GM23338 (cell line): Measurements from ENCODE around the gene APBA2. TPM values are rescaled to one million over a fixed set of nuclear protein-coding genes. Genes with fewer than 3 reads are reported as not detected.

ENCODE experiments used
- ATAC-seq: fragments of 200-7000 bp; cut with Tn5 transposase; 3 replicates; pipeline ENCODE4 v1.9.1; 2020
- DNase-seq: peaks from one replicate; pipeline ENCODE4 v3.0.0-alpha.2; 2015; ENCODE audit warnings: low spot score
- H2AFZ ChIP-seq: fragments of 200-600 bp; sonication (generic); 2 replicates; pipeline ENCODE4 v1.8.0; 2016; ENCODE audit warnings: antibody characterized with exemption, mild to moderate bottlenecking, moderate library complexity
- H3F3A ChIP-seq: fragments of 200-600 bp; sonication (generic); replicated peaks from 2 replicates; pipeline ENCODE4 v1.8.0; 2017; ENCODE audit warnings: antibody characterized with exemption, mixed run types, low read depth
- H3K27ac ChIP-seq: fragments of 200-600 bp; sonication (generic); 2 replicates; pipeline ENCODE4 v1.6.1; 2016; ENCODE audit warnings: low read depth
- H3K27me3 ChIP-seq: fragments of 200-600 bp; sonication (generic); 2 replicates; pipeline ENCODE4 v1.8.0; 2016; ENCODE audit warnings: mild to moderate bottlenecking, mixed run types, moderate library complexity; ENCODE audit not compliant: insufficient read depth
- H3K36me3 ChIP-seq: fragments of 200-600 bp; sonication (generic); 2 replicates; pipeline ENCODE4 v1.8.0; 2016; ENCODE audit warnings: mild to moderate bottlenecking; ENCODE audit not compliant: insufficient read depth
- H3K4me1 ChIP-seq: fragments of 200-600 bp; sonication (generic); 2 replicates; pipeline ENCODE4 v1.8.0; 2016; ENCODE audit warnings: mild to moderate bottlenecking, moderate library complexity; ENCODE audit not compliant: insufficient read depth
- H3K4me2 ChIP-seq: fragments of 200-600 bp; sonication (generic); 2 replicates; pipeline ENCODE4 v1.7.1; 2017; ENCODE audit warnings: mixed run types
- H3K4me3 ChIP-seq: fragments of 200-600 bp; sonication (generic); 2 replicates; pipeline ENCODE4 v1.6.1; 2016; ENCODE audit warnings: mixed run types
- H3K79me2 ChIP-seq: fragments of 200-600 bp; sonication (generic); replicated peaks from 2 replicates; pipeline ENCODE4 v1.8.0; 2017; ENCODE audit warnings: mild to moderate bottlenecking; ENCODE audit not compliant: insufficient read depth
- H3K9me2 ChIP-seq: fragments of 200-600 bp; sonication (generic); 2 replicates; pipeline ENCODE4 v1.8.0; 2017; ENCODE audit not compliant: insufficient read depth
- H4K20me1 ChIP-seq: fragments of 200-600 bp; sonication (generic); replicated peaks from 2 replicates; pipeline ENCODE4 v1.8.0; 2017; ENCODE audit warnings: mild to moderate bottlenecking; ENCODE audit not compliant: insufficient read depth
- H3K27ac Mint-ChIP-seq: 2 replicates; pipeline ENCODE4 v1.8.0; 2020; ENCODE audit warnings: inconsistent platforms, mild to moderate bottlenecking, moderate library complexity, mixed read lengths
- H3K27me3 Mint-ChIP-seq: 3 replicates; pipeline ENCODE4 v1.8.0; 2022; ENCODE audit warnings: low read depth, mild to moderate bottlenecking, moderate library complexity, mixed read lengths, inconsistent platforms; ENCODE audit not compliant: insufficient read depth, poor library complexity
- H3K36me3 Mint-ChIP-seq: 3 replicates; pipeline ENCODE4 v1.8.0; 2021; ENCODE audit warnings: low read depth, mild to moderate bottlenecking, inconsistent platforms, moderate library complexity, mixed read lengths
- H3K4me1 Mint-ChIP-seq: 3 replicates; pipeline ENCODE4 v1.8.0; 2020; ENCODE audit warnings: mild to moderate bottlenecking, inconsistent platforms, mixed read lengths
- H3K4me3 Mint-ChIP-seq: 3 replicates; pipeline ENCODE4 v1.8.0; 2021; ENCODE audit warnings: moderate library complexity, mild to moderate bottlenecking, inconsistent platforms, mixed read lengths
- H3K9me3 Mint-ChIP-seq: 3 replicates; pipeline ENCODE4 v1.8.0; 2020; ENCODE audit warnings: moderate library complexity, mild to moderate bottlenecking, inconsistent platforms, mixed read lengths
- CREB1 ChIP-seq: fragments of 250-450 bp; sonication (Bioruptor Pico); IDR thresholded peaks from 2 replicates; pipeline ENCODE4 v1.5.0; 2020; ENCODE audit warnings: low read depth, mild to moderate bottlenecking, moderate library complexity
- CTCF ChIP-seq, 2 experiments: fragments of 200-600 bp in 1 of 2; sonication (generic) in 1 of 2; conservative IDR thresholded peaks; 2 replicates each; pipeline versions ENCODE4 v1.5.1 to v1.6.1; 2016 to 2017; ENCODE audit warnings: antibody characterized with exemption in 2 of 2, low read depth in 2 of 2, mild to moderate bottlenecking in 2 of 2, moderate library complexity in 1 of 2
- ETS1 ChIP-seq: IDR thresholded peaks from 2 replicates; pipeline ENCODE4 v1.6.1; 2016; ENCODE audit warnings: antibody characterized with exemption
- EZH2 ChIP-seq: fragments of 200-600 bp; sonication (generic); IDR thresholded peaks from one replicate; pipeline ENCODE4 v1.8.0; 2017; ENCODE audit warnings: antibody characterized with exemption, mild to moderate bottlenecking, low read depth; ENCODE audit not compliant: unreplicated experiment
- JUNB ChIP-seq: IDR thresholded peaks from one replicate; pipeline ENCODE4 v1.6.1; 2016; ENCODE audit warnings: antibody characterized with exemption; ENCODE audit not compliant: unreplicated experiment
- NANOG ChIP-seq: IDR thresholded peaks from 2 replicates; pipeline ENCODE4 v1.6.1; 2016; ENCODE audit warnings: antibody characterized with exemption, borderline replicate concordance
- POLR2AphosphoS5 ChIP-seq: IDR thresholded peaks from 2 replicates; pipeline ENCODE4 v1.6.1; 2016; ENCODE audit warnings: antibody characterized with exemption, low read depth
- STAT1 ChIP-seq: IDR thresholded peaks from one replicate; pipeline ENCODE4 v1.6.1; 2016; ENCODE audit warnings: antibody characterized with exemption; ENCODE audit not compliant: unreplicated experiment
- ZNF114 ChIP-seq: fragments of 250-450 bp; sonication (Bioruptor Pico); IDR thresholded peaks from 2 replicates; pipeline ENCODE4 v1.5.0; 2020; ENCODE audit warnings: mild to moderate bottlenecking, moderate library complexity
- ZNF331 ChIP-seq: fragments of 250-450 bp; sonication (Bioruptor Pico); IDR thresholded peaks from 2 replicates; pipeline ENCODE4 v1.5.0; 2020; ENCODE audit warnings: low read depth, mild to moderate bottlenecking, moderate library complexity
- polyA plus RNA-seq: library from polyadenylated mRNA; unstranded; fragments of >200 nt; fragmentation: Nextera tagmentation; extraction: Ambion mirVana; gene quantifications from 2 replicates; pipeline ENCODE4 v1.2.1, GENCODE V29; 2016
- total RNA-seq: library from RNA; depleted of rRNA; stranded (reverse); fragments of >200 nt; shearing (Covaris generic); gene quantifications from 2 replicates; pipeline ENCODE4 v1.2.3, GENCODE V29; 2014
- TF ChIP-seq, protein P1 (sequence below): fragments of 250-450 bp; sonication (Bioruptor Pico); IDR thresholded peaks from 2 replicates; pipeline ENCODE4 v1.5.0; 2020; ENCODE audit warnings: mild to moderate bottlenecking, moderate library complexity
- TF ChIP-seq, protein P2 (sequence below): IDR thresholded peaks from one replicate; pipeline ENCODE4 v1.6.1; 2018; ENCODE audit warnings: antibody characterized with exemption; ENCODE audit not compliant: unreplicated experiment

APBA2 gene
- total and polyA plus RNA-seq, 2 experiments from 2014 or later: 5.9 to 24.7 TPM

- Histone ChIP-seq H3F3A (no peaks in the 10 kb centered on the region), H3K27me3 (no peaks in the 10 kb centered on the region), H3K9me2 (no peaks in the 10 kb centered on the region), H3K36me3 (no peaks in the 10 kb centered on the region), H3K79me2 (no peaks in the 10 kb centered on the region), H3K27ac (no peak overlapping the region), H2AFZ (no peak overlapping the region), H3K4me1 (no peaks in the 10 kb centered on the region), H3K4me3 (no peak overlapping the region), H3K4me2 (no peak overlapping the region), H4K20me1 (no peaks in the 10 kb centered on the region)
- Mint-ChIP-seq H3K4me1 (peaks cover 9% of the 10 kb centered on the region), H3K27ac (no peak overlapping the region), H3K9me3 (peaks cover 13% of the 10 kb centered on the region), H3K4me3 (no peak overlapping the region), H3K27me3 (peaks cover 5% of the 10 kb centered on the region), H3K36me3 (peaks cover 30% of the 10 kb centered on the region)
- TF ChIP-seq CREB1 (CRISPR knock-in tag): no peak
- TF ChIP-seq, protein P1, sequence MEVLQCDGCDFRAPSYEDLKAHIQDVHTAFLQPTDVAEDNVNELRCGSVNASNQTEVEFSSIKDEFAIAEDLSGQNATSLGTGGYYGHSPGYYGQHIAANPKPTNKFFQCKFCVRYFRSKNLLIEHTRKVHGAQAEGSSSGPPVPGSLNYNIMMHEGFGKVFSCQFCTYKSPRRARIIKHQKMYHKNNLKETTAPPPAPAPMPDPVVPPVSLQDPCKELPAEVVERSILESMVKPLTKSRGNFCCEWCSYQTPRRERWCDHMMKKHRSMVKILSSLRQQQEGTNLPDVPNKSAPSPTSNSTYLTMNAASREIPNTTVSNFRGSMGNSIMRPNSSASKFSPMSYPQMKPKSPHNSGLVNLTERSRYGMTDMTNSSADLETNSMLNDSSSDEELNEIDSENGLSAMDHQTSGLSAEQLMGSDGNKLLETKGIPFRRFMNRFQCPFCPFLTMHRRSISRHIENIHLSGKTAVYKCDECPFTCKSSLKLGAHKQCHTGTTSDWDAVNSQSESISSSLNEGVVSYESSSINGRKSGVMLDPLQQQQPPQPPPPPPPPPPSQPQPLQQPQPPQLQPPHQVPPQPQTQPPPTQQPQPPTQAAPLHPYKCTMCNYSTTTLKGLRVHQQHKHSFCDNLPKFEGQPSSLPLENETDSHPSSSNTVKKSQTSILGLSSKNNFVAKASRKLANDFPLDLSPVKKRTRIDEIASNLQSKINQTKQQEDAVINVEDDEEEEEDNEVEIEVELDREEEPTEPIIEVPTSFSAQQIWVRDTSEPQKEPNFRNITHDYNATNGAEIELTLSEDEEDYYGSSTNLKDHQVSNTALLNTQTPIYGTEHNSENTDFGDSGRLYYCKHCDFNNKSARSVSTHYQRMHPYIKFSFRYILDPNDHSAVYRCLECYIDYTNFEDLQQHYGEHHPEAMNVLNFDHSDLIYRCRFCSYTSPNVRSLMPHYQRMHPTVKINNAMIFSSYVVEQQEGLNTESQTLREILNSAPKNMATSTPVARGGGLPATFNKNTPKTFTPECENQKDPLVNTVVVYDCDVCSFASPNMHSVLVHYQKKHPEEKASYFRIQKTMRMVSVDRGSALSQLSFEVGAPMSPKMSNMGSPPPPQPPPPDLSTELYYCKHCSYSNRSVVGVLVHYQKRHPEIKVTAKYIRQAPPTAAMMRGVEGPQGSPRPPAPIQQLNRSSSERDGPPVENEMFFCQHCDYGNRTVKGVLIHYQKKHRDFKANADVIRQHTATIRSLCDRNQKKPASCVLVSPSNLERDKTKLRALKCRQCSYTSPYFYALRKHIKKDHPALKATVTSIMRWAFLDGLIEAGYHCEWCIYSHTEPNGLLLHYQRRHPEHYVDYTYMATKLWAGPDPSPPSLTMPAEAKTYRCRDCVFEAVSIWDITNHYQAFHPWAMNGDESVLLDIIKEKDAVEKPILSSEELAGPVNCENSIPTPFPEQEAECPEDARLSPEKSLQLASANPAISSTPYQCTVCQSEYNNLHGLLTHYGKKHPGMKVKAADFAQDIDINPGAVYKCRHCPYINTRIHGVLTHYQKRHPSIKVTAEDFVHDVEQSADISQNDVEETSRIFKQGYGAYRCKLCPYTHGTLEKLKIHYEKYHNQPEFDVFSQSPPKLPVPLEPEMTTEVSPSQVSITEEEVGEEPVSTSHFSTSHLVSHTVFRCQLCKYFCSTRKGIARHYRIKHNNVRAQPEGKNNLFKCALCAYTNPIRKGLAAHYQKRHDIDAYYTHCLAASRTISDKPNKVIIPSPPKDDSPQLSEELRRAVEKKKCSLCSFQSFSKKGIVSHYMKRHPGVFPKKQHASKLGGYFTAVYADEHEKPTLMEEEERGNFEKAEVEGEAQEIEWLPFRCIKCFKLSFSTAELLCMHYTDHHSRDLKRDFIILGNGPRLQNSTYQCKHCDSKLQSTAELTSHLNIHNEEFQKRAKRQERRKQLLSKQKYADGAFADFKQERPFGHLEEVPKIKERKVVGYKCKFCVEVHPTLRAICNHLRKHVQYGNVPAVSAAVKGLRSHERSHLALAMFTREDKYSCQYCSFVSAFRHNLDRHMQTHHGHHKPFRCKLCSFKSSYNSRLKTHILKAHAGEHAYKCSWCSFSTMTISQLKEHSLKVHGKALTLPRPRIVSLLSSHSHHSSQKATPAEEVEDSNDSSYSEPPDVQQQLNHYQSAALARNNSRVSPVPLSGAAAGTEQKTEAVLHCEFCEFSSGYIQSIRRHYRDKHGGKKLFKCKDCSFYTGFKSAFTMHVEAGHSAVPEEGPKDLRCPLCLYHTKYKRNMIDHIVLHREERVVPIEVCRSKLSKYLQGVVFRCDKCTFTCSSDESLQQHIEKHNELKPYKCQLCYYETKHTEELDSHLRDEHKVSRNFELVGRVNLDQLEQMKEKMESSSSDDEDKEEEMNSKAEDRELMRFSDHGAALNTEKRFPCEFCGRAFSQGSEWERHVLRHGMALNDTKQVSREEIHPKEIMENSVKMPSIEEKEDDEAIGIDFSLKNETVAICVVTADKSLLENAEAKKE (CRISPR knock-in tag): no peak
- TF ChIP-seq POLR2AphosphoS5: no peak
- no peak for TF ChIP-seq JUNB
- no peak for TF ChIP-seq EZH2
- TF ChIP-seq NANOG: no peak
- TF ChIP-seq ZNF114: no peak
- TF ChIP-seq, protein P2, sequence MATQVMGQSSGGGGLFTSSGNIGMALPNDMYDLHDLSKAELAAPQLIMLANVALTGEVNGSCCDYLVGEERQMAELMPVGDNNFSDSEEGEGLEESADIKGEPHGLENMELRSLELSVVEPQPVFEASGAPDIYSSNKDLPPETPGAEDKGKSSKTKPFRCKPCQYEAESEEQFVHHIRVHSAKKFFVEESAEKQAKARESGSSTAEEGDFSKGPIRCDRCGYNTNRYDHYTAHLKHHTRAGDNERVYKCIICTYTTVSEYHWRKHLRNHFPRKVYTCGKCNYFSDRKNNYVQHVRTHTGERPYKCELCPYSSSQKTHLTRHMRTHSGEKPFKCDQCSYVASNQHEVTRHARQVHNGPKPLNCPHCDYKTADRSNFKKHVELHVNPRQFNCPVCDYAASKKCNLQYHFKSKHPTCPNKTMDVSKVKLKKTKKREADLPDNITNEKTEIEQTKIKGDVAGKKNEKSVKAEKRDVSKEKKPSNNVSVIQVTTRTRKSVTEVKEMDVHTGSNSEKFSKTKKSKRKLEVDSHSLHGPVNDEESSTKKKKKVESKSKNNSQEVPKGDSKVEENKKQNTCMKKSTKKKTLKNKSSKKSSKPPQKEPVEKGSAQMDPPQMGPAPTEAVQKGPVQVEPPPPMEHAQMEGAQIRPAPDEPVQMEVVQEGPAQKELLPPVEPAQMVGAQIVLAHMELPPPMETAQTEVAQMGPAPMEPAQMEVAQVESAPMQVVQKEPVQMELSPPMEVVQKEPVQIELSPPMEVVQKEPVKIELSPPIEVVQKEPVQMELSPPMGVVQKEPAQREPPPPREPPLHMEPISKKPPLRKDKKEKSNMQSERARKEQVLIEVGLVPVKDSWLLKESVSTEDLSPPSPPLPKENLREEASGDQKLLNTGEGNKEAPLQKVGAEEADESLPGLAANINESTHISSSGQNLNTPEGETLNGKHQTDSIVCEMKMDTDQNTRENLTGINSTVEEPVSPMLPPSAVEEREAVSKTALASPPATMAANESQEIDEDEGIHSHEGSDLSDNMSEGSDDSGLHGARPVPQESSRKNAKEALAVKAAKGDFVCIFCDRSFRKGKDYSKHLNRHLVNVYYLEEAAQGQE: no peak
- TF ChIP-seq ZNF331 (CRISPR knock-in tag): no peak
- TF ChIP-seq CTCF (conservative IDR thresholded peaks at IDR 0.05; ENCODE audit: low read depth in 2 of 2): no peak
- TF ChIP-seq STAT1: no peak
- no peak for TF ChIP-seq ETS1
- no peak for ATAC-seq
- no peak for DNase-seq
These were observed 60.0 kb downstream of the APBA2 start for GRCh38 chr15:28945626-28946230.
